HCT116 (cell line): Measurements from ENCODE around the gene CTSL. TPM values are rescaled to one million over a fixed set of nuclear protein-coding genes. Genes with fewer than 3 reads are reported as not detected.
A peak's percentile ranks its signal among the peaks of the same experiment; 100 is the strongest.

Source experiments
- ATAC-seq: fragments of 200-7000 bp; cut with Tn5 transposase; 2 replicates; pipeline ENCODE4 v1.9.1; 2020; ENCODE audit warnings: mild to moderate bottlenecking, moderate library complexity
- BruUV-seq: library from RNA; stranded (reverse); fragments of 400-500 nt; replicated peaks from 2 replicates; lab custom pipeline; 2021; lab: Mats Ljungman, UMichigan
- CTCF ChIA-PET: fragments of 300-600 bp; sonication (Branson Sonifier 250); formaldehyde crosslinking; loops from one replicate; lab custom pipeline; 2021; ENCODE audit warnings: antibody characterized with exemption; lab: Charles Lee
- POLR2A ChIA-PET: fragments of 300-600, 350-600 bp; sonication (Branson Sonifier 250); formaldehyde crosslinking; loops from one replicate; lab custom pipeline; 2021; ENCODE audit warnings: antibody characterized with exemption; lab: Charles Lee
- RAD21 ChIA-PET, 2 experiments: fragments of 300-600 bp; sonication (Branson Sonifier 250); formaldehyde crosslinking; loops; one replicate each; lab custom pipeline; 2023; ENCODE audit warnings: low total read pairs in 2 of 2; ENCODE audit not compliant: uncharacterized antibody in 2 of 2, unreplicated experiment in 2 of 2, low non-redundant PET in 1 of 2; lab: Charles Lee
- DNase-seq: peaks from one replicate; pipeline ENCODE4 v3.0.0-alpha.2; 2010; ENCODE audit warnings: low read depth, low spot score
- H2AFZ ChIP-seq: fragments of 200-600 bp; shearing (Covaris generic), sonication (generic); 2 replicates; pipeline ENCODE4 v1.6.1; 2017; ENCODE audit warnings: low read depth, mixed run types, mixed read lengths, antibody characterized with exemption, low read length; ENCODE audit not compliant: poor library complexity, severe bottlenecking
- H3K27ac ChIP-seq: 2 replicates; pipeline ENCODE4 v1.5.1; 2012; ENCODE audit warnings: low read depth, low read length
- H3K27me3 ChIP-seq: fragments of 200-600 bp; sonication (generic); 2 replicates; pipeline ENCODE4 v1.6.1; 2016; ENCODE audit warnings: mixed run types, low read length, mixed read lengths; ENCODE audit not compliant: insufficient read depth
- H3K36me3 ChIP-seq, 2 experiments: fragments of 200-500 bp in 1 of 2; fragments of 200-600 bp in 1 of 2; sonication (Bioruptor generic) in 1 of 2; sonication (generic) in 1 of 2; 2 replicates each; pipeline versions ENCODE4 v1.5.1 to v1.6.1; 2014 to 2016; ENCODE audit warnings: low read length in 2 of 2, inconsistent platforms in 1 of 2, mixed read lengths in 1 of 2, mixed run types in 1 of 2; ENCODE audit not compliant: insufficient read depth in 2 of 2, control insufficient read depth in 1 of 2
- H3K4me1 ChIP-seq, 2 experiments: fragments of 200-600 bp in 1 of 2; sonication (generic) in 1 of 2; 2 replicates each; pipeline versions ENCODE4 v1.5.1 to v1.6.1; 2012 to 2017; ENCODE audit warnings: low read length in 2 of 2, inconsistent platforms in 1 of 2, mild to moderate bottlenecking in 1 of 2, mixed read lengths in 1 of 2, mixed run types in 1 of 2, moderate library complexity in 1 of 2; ENCODE audit not compliant: insufficient read depth in 2 of 2, control insufficient read depth in 1 of 2
- H3K4me2 ChIP-seq: fragments of 200-600 bp; sonication (generic); 2 replicates; pipeline ENCODE4 v1.6.1; 2017; ENCODE audit warnings: mixed run types, low read length, mixed read lengths
- H3K4me3 ChIP-seq, 2 experiments: fragments of 200-600 bp in 1 of 2; sonication (generic) in 1 of 2; replicated peaks in 1 of 2; 2 replicates each; pipeline ENCODE4 v1.5.1; 2011 to 2016; ENCODE audit warnings: low read length in 2 of 2, control low read depth in 1 of 2, low read depth in 1 of 2, mild to moderate bottlenecking in 1 of 2, mixed read lengths in 1 of 2, mixed run types in 1 of 2
- H3K79me2 ChIP-seq: fragments of 200-600 bp; sonication (generic); 2 replicates; pipeline ENCODE4 v1.6.1; 2017; ENCODE audit warnings: mild to moderate bottlenecking, mixed run types, low read length, moderate library complexity, mixed read lengths; ENCODE audit not compliant: insufficient read depth
- H3K9ac ChIP-seq: fragments of 200-600 bp; sonication (generic); 2 replicates; pipeline ENCODE4 v1.6.1; 2016; ENCODE audit warnings: low read length, mixed read lengths
- H3K9me2 ChIP-seq: fragments of 200-600 bp; sonication (generic), shearing (Covaris generic); 2 replicates; pipeline ENCODE4 v1.6.1; 2017; ENCODE audit warnings: mixed run types, mild to moderate bottlenecking, moderate library complexity; ENCODE audit not compliant: insufficient read depth
- H3K9me3 ChIP-seq, 2 experiments: fragments of 200-500 bp in 1 of 2; fragments of 200-600 bp in 1 of 2; sonication (Bioruptor generic) in 1 of 2; sonication (generic) in 1 of 2; 2 replicates each; pipeline ENCODE4 v1.6.1; 2014 to 2017; ENCODE audit warnings: low read length in 2 of 2, mixed read lengths in 2 of 2, inconsistent platforms in 1 of 2, low read depth in 1 of 2, mild to moderate bottlenecking in 1 of 2, mixed run types in 1 of 2, moderate library complexity in 1 of 2; ENCODE audit not compliant: control insufficient read depth in 1 of 2, insufficient read depth in 1 of 2
- H4K20me1 ChIP-seq: fragments of 200-600 bp; sonication (generic), shearing (Covaris generic); 2 replicates; pipeline ENCODE4 v1.6.1; 2017; ENCODE audit warnings: mixed run types, mild to moderate bottlenecking, moderate library complexity; ENCODE audit not compliant: insufficient read depth
- CEBPB ChIP-seq: IDR thresholded peaks from 2 replicates; pipeline ENCODE4 v1.6.1; 2012; ENCODE audit warnings: low read depth
- CTCF ChIP-seq, 3 experiments: fragments of 200-600 bp in 1 of 3; sonication (generic) in 1 of 3; IDR thresholded peaks in 2 of 3; conservative IDR thresholded peaks in 1 of 3; 2 replicates each; pipeline ENCODE4 v1.5.1; 2012 to 2017; ENCODE audit warnings: low read depth in 2 of 3, low read length in 2 of 3, antibody characterized with exemption in 1 of 3, borderline replicate concordance in 1 of 3, control low read depth in 1 of 3, mild to moderate bottlenecking in 1 of 3, mixed read lengths in 1 of 3, mixed run types in 1 of 3, moderate library complexity in 1 of 3; ENCODE audit not compliant: insufficient read depth in 1 of 3
- EGR1 ChIP-seq: IDR thresholded peaks from 2 replicates; pipeline ENCODE4 v1.6.1; 2012; ENCODE audit warnings: low read depth
- EZH2 ChIP-seq: fragments of 200-600 bp; sonication (generic); IDR thresholded peaks from 2 replicates; pipeline ENCODE4 v1.6.1; 2017; ENCODE audit warnings: antibody characterized with exemption, mixed run types
- EZH2phosphoT487 ChIP-seq: fragments of 200-600 bp; IDR thresholded peaks from 2 replicates; pipeline ENCODE4 v1.6.1; 2018; ENCODE audit warnings: antibody characterized with exemption, borderline replicate concordance
- FOSL1 ChIP-seq: IDR thresholded peaks from 2 replicates; pipeline ENCODE4 v1.6.1; 2012; ENCODE audit warnings: low read depth
- JUND ChIP-seq: IDR thresholded peaks from 2 replicates; pipeline ENCODE4 v1.6.1; 2012
- POLR2A ChIP-seq: IDR thresholded peaks from 2 replicates; pipeline ENCODE4 v1.7.0; 2011; ENCODE audit warnings: borderline replicate concordance; ENCODE audit not compliant: insufficient read depth, insufficient read length; ENCODE audit errors: extremely low read depth
- POLR2AphosphoS5 ChIP-seq: IDR thresholded peaks from 2 replicates; pipeline ENCODE4 v1.6.1; 2011; ENCODE audit warnings: mild to moderate bottlenecking, low read depth, low read length, moderate library complexity
- RAD21 ChIP-seq: IDR thresholded peaks from 2 replicates; pipeline ENCODE4 v1.6.1; 2012; ENCODE audit warnings: low read depth, mild to moderate bottlenecking
- SIN3A ChIP-seq: IDR thresholded peaks from 2 replicates; pipeline ENCODE4 v1.6.1; 2012; ENCODE audit warnings: low read depth
- SP1 ChIP-seq: IDR thresholded peaks from 2 replicates; pipeline ENCODE4 v1.6.1; 2012; ENCODE audit warnings: low read depth
- SRF ChIP-seq: IDR thresholded peaks from 2 replicates; pipeline ENCODE4 v1.6.1; 2012; ENCODE audit warnings: low read depth
- TCF7L2 ChIP-seq: IDR thresholded peaks from 2 replicates; pipeline ENCODE4 v1.7.0; 2011; ENCODE audit warnings: borderline replicate concordance, inconsistent platforms; ENCODE audit not compliant: insufficient read depth, insufficient read length; ENCODE audit errors: extremely low read depth
- YY1 ChIP-seq: IDR thresholded peaks from 2 replicates; pipeline ENCODE4 v1.6.1; 2011; ENCODE audit warnings: low read length, low read depth, moderate library complexity, mild to moderate bottlenecking; ENCODE audit not compliant: insufficient replicate concordance; ENCODE audit errors: extremely low read depth
- ZNF274 ChIP-seq: fragments of 200-500 bp; sonication (Bioruptor generic); IDR thresholded peaks from 2 replicates; pipeline ENCODE4 v1.6.1; 2014; ENCODE audit warnings: mild to moderate bottlenecking, low read depth, low read length, inconsistent platforms
- intact Hi-C: fragments of 100-400 bp; cut with micrococcal nuclease; formaldehyde crosslinking; loops from 2 replicates; pipeline ENCODE4 v1.10.0; 2022
- total RNA-seq: library from RNA; stranded (reverse); gene quantifications from one replicate; pipeline ENCODE4 v1.2.1, GENCODE V29; 2021; ENCODE audit not compliant: unreplicated experiment
- TF ChIP-seq, protein P1 (sequence below): IDR thresholded peaks from 2 replicates; pipeline ENCODE4 v1.6.1; 2012
- TF ChIP-seq, protein P2 (sequence below): IDR thresholded peaks from 2 replicates; pipeline ENCODE4 v1.6.1; 2012; ENCODE audit warnings: low read depth

The CTSL gene
- total RNA-seq, 1 experiment from 2014 or later = 63.1 TPM

DNA sequence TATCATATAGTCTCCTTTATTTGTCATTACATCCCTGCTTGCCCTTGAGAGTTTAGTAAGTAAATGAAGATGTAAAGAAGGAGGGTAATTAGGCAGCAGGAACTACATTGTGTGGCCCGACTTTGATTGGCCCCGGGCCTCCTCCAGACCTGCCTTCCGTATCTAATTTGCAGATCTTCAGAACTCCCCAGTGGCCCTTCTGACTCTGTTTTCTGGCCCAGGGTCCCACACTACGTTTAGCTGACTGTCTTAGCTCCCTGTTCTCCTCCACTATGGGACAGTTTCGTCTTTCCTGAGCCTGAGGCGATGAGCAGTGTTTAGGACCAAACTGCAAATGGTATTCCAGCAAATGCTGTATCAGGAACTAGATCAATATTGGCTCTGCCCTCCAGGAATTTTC is 21.6 kb upstream of the CTSL start:
- Histone ChIP-seq H3K4me2 (0 out of 2 replicates have a peak overlapping the region, but pooled peaks have one; percentile 21), H4K20me1 (no peaks in the 10 kb centered on the region), H3K4me1 (peaks cover 0 to 17% of the 10 kb centered on the region in 2 experiments; a peak in 2 of 4 replicates), H2AFZ (no peak overlapping the region), H3K36me3 (no peaks in the 10 kb centered on the region), H3K9ac (no peak overlapping the region), H3K27me3 (no peaks in the 10 kb centered on the region), H3K9me2 (no peaks in the 10 kb centered on the region), H3K4me3 (no peak overlapping the region), H3K27ac (no peak overlapping the region), H3K79me2 (no peaks in the 10 kb centered on the region), H3K9me3 (no peaks in the 10 kb centered on the region)
- ATAC-seq (no peak), DNase-seq (no peak)
- no TSS peak for BruUV-seq
- intact Hi-C loops = no loop called here
- POLR2A ChIA-PET = no interaction called here
- CTCF ChIA-PET = interaction anchor here (0.8 kb wide), 1 partner anchor 20 kb away, joined by 3 read pairs; no protein-coding TSS in a partner anchor
- TF ChIP-seq JUND = no peak
- no peak for TF ChIP-seq EZH2
- TF ChIP-seq TCF7L2 = no peak
- no peak for TF ChIP-seq EZH2phosphoT487
- no peak for TF ChIP-seq SRF
- TF ChIP-seq RAD21 = no peak
- TF ChIP-seq FOSL1 = no peak
- TF ChIP-seq POLR2AphosphoS5 = no peak
- no peak for TF ChIP-seq POLR2A
- TF ChIP-seq, protein P1, sequence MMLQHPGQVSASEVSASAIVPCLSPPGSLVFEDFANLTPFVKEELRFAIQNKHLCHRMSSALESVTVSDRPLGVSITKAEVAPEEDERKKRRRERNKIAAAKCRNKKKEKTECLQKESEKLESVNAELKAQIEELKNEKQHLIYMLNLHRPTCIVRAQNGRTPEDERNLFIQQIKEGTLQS = no peak
- no peak for TF ChIP-seq SP1
- no peak for TF ChIP-seq YY1
- no peak for TF ChIP-seq CEBPB
- no peak for TF ChIP-seq EGR1
- TF ChIP-seq ZNF274 = no peak
- TF ChIP-seq, protein P2, sequence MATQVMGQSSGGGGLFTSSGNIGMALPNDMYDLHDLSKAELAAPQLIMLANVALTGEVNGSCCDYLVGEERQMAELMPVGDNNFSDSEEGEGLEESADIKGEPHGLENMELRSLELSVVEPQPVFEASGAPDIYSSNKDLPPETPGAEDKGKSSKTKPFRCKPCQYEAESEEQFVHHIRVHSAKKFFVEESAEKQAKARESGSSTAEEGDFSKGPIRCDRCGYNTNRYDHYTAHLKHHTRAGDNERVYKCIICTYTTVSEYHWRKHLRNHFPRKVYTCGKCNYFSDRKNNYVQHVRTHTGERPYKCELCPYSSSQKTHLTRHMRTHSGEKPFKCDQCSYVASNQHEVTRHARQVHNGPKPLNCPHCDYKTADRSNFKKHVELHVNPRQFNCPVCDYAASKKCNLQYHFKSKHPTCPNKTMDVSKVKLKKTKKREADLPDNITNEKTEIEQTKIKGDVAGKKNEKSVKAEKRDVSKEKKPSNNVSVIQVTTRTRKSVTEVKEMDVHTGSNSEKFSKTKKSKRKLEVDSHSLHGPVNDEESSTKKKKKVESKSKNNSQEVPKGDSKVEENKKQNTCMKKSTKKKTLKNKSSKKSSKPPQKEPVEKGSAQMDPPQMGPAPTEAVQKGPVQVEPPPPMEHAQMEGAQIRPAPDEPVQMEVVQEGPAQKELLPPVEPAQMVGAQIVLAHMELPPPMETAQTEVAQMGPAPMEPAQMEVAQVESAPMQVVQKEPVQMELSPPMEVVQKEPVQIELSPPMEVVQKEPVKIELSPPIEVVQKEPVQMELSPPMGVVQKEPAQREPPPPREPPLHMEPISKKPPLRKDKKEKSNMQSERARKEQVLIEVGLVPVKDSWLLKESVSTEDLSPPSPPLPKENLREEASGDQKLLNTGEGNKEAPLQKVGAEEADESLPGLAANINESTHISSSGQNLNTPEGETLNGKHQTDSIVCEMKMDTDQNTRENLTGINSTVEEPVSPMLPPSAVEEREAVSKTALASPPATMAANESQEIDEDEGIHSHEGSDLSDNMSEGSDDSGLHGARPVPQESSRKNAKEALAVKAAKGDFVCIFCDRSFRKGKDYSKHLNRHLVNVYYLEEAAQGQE = no peak
- no peak for TF ChIP-seq CTCF (IDR thresholded peaks at IDR 0.05 in 2 of 3, conservative IDR thresholded peaks at IDR 0.05 in 1 of 3; ENCODE audit: borderline replicate concordance in 1 of 3, insufficient read depth in 1 of 3, low read depth in 2 of 3, low read length in 2 of 3)
- TF ChIP-seq SIN3A = no peak
- RAD21 ChIA-PET = no interaction called here
